GOT3 (cell line): Measurements from ENCODE around the gene RXFP1.

Experiments used
- DNase-seq: peaks from one replicate; lab custom pipeline; 2025; ENCODE audit warnings: mixed read lengths; lab: John Stamatoyannopoulos, UW

RXFP1 gene

GRCh38 chr4:158521484-158522088 is at the start of gene RXFP1:
Gene RXFP1, plus strand, starts transcription at chr4:158521882. Its CDS starts 95 bp downstream, at chr4:158521977.
- DNase-seq = no peak

DNA sequence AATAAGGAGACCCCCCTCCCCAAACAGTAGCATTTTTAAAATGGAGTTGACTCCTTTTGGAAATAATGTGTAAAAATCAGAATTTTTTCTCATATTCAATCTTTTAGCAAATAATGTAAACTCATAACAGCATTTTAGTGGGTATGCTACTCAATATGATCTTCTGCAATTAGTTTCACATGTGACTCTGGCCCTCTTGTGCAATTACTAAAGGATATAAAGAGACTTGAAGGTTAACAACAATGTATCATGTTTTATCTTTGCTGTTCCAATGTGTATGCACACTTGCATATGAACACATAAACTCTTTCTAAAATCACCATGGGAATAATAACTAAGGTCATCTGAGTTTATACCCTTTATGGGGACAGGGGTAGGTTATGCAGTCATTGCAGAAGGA is 39.9 kb upstream of the RXFP1 start:
- no peak for DNase-seq

GRCh38 chr4:158484173-158484885 is 37.4 kb upstream of the RXFP1 start:
- no peak for DNase-seq

GRCh38 chr4:158490629-158491028 is 31.1 kb upstream of the RXFP1 start:
- DNase-seq = no peak

DNA sequence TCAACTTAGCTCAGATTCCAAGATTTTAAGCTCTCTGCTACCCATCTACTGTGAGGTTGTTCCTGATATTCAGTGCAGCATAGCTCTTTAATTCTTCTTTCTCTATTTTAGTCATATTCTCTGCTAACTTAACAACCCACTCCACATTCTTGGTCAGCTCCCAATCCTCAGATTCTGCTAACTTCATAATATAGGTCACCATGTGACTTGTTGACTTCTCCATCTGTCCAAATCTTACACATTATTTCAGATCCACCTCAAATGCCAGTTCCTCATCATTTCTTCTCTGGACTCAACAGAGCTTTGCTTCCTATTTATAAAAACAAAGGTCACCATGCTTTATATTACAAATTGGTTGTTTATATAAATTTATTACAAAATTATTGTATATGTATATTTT is 29.3 kb upstream of the RXFP1 start:
- no peak for DNase-seq

GRCh38 chr4:158496030-158496741 is 25.5 kb upstream of the RXFP1 start:
- no peak for DNase-seq

DNA sequence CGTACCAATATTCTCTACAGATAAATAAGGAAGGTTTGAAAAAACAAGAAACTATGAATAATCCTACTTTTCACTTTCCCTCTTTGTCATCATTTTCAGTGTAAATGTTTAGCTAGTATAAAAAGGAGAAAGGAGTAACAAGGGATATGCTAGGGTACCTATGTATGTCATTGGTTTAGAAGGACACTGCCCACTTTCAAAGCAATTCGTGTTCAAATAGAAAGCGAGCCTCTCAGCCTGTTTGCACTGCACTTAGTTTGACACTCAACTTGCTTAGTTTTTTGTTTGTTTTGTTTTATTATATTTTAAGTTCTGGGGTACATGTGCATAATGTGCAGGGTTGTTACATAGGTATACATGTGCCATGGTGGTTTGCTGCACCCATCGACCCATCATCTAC is 21.6 kb upstream of the RXFP1 start:
- no peak for DNase-seq

DNA sequence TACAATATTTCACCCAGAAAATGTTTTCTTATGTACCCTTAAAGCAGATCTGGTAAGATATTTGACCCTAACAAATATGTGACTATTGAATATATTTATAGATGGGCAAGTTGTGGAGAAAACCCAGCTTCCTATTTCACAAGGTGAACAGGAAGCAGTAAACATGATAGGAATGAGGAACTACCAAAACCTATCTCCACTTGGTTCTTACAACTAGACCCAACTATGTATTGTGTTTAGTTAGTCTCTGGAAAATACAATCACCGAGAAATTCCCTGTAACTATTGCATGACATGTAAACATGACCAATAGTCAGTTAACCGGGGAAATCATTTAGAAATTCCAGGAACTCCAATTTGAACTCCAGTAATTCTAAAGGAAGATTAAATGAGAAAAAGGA is 8.4 kb upstream of the RXFP1 start:
- no peak for DNase-seq

DNA sequence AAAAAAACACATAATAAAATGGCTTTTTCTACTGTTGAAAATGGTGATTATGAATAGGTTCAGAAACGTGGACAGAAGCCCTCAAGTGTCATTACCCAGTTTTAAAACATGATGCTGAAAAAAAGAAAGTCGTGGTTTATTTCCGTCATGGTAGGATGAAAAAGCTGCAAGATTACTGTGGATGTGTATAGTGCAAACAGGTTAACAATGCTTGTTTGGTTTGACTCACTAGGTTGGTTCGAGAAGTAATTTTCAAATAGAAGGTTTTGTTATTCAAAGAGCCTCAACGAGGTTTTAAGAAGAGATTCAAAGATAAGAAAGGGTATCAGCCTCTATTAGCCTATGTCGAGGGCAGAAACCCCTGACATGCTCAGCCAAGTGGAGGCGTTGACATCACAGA is 2.5 kb upstream of the RXFP1 start:
- DNase-seq = no peak

DNA sequence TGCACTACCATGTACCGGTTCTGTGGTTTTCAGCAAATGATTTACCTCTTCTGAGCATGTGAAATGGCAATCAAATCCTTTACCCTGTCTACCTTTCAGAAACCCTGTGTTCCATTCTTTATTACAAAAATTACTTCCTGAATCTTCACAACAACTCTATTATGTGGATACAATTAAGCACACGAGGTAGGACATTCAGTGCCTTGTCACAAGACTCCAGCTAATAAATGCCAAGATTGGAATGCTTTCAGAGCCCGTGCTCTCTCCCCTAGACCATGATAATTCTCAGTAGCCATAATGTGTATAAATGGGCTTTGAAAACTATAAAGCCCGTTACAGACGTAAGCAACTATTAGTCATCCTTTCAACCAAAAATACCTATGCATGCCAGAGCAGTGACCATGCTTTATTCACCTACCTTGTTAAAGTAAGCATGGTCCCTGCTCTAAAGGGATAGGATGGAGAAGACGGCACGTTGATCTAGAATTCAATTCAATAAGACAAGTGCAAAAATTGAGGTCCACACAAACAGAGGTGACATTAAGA is 2.4 kb downstream of the RXFP1 start:
- DNase-seq = no peak

DNA sequence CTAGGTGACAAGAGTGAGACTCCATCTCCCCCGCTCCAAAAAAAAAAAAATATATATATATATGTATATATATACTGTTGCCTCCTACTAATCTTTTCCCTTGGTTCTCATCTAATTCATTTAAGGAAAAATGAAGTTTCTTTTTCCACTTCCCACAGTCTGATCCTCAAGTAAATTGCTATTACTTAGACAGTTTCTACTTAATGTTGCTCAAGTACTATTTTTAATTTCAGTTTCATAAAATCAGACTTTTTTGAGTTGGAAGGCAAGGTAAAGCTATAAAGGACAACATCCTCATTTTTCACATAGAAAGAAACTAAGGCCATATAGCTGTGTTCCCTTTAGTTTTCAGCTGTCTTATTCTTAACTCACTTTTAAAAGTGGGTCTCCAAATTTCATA is 5.8 kb downstream of the RXFP1 start:
- DNase-seq = no peak

DNA sequence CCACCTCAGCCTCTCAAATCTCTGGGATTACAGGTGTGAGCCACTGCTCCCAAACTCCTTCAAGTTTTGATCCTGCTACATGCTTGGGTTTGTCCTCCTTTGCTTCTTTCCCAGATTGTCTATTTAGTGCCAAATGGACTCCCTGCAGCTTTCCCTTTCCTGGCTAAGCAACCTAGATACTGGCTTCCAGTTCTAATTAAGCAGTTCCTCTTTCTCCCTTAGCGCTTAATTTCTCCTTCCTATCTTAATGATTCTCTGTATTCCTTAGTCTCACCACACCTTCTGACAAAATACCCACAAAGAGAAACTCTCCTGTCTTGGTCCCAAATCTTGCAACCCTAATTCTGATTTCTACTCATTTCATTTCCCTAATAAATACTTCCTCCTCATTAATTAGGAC is 7.8 kb downstream of the RXFP1 start:
- DNase-seq = no peak

DNA sequence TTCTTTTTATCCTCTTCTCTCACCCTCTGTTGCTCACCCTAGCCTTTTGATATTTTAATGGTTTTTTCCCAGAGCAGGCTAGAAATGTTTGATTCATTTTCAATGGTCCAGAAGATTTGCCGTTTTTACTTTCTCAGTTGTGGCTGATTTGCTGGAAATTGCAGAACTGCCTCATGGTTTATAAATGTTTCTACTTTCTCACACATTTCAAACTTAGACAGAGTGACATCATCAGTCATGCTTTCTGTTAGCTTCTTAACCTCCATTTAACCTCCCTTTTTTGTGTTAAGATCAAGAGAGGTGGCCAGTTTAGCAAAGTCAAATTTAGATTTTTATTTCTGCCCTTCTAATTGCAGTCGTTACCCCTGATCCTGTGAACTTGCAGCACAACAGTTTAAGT is 8.7 kb downstream of the RXFP1 start:
- no peak for DNase-seq

GRCh38 chr4:158530898-158531297 is 9.2 kb downstream of the RXFP1 start:
- DNase-seq = no peak

DNA sequence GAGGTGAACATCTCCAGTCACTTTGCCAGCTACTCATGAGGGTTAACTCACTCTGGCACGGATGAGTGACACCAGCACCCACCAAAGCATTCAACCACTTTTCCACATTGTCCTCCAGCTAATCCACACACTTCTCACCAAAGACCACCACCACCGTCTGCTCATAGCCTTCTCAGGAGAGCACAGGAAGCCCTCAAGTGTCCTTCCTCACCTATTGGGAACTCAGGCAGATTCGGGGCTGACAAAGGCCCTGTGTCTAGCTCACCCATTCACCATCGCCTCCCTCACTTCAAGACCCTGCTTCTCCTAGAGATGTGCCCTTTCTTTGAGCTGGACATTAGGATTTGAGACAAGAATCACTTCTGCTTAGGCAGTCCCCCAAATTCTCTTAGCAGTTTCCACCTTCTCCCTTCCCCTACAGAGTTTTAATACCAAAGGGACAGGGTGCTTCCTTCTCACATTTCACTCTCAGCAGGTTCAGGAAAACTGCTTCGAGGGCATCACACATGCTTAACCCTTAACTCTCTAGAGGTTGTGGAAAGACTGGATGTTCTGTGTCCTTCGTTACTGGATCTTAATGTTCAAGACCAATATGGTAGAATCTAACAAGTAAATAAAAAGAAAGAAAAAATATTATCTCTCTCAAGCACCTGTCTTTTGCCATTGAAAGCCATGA is 11.0 kb downstream of the RXFP1 start:
- DNase-seq = no peak

DNA sequence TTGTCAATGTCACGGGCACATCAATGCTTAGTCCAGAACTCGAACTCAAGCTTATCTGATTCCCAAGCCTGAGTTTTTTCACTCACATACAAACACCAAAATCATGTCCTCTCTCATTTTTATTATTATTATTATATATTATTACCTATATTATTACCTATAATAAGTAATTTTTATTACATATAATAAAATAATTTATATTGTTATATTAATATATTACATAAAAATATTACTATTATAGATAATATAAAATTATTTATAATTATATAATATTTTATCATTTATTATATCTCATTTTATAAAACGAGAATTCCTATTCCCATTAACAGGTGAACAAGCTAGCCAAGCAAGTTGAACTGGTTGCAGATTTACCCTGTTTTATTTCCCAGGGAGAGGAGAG is 13.0 kb downstream of the RXFP1 start:
- no peak for DNase-seq

GRCh38 chr4:158535130-158535614 is 13.5 kb downstream of the RXFP1 start:
- DNase-seq = no peak

DNA sequence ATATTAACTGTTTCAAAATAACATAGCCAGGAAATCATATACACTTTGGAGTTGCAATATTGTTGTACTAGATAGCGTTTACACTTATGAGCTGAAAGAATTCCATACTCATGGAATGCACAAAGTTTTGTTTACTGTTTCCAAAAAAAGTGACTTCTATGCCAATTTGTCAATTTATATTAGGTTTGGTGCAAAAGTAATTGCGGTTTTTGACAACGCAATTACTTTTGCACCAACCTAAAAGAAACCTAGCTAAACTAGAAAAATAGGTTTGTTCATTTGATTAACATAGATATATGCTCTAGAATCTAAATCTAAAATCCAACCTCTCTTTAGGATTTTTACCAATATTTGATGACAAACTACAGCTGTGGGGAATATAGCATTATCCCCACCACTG is 15.2 kb downstream of the RXFP1 start:
- DNase-seq = no peak

- DNase-seq = no peak
These were observed 16.5 kb downstream of the RXFP1 start for GRCh38 chr4:158538176-158538575.

DNA sequence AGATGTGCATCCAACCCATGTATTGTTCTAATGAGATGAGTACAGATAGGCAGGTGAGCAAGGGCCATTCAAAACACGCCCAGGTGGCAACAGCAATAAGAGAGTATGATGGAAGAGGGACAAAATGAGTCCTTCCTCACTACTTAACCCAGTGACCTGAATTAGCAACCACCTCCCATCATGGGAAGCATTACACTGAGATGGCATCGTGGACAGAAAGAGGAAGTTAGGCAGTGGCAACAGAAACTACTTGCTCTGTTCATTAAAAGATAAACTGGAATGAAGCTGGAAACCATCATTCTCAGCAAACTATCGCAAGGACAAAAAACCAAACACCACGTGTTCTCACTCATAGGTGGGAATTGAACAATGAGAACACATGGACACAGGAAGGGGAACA is 17.2 kb downstream of the RXFP1 start:
- DNase-seq = no peak

DNA sequence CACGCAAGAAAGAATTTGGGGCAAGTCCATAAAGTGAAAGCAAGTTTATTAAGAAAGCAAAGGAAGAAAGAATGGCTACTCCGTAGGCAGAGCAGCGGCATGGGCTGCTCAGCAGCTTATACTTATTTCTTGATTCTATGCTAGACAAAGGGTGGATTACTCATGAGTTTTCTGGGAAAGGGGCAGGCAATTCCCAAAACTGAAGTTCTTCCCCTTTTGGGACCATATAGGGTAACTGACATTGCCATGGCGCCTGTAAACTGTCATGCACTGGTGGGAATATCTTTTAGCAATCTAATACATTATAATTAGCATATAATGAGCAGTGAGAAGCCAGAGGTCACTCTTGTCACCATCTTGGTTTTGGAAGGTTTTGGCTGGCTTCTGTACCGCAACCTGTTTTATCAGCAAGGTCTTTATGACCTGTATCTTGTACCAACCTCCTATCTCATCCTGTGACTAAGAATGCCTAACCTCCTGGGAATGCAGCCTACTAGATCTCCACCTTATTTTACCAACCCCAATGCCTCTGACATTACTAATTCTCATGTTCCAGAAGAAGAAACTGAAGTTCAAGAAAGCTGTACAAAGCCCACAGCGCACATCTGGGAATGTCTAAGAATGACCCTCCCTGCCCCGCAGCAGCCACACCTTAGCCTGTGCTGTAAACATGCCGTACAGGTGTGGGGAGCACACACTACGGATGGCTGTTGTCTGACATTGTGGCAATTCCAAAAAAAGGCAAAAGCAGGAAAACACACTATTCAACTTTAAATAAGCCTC is 18.6 kb downstream of the RXFP1 start:
- DNase-seq = no peak

DNA sequence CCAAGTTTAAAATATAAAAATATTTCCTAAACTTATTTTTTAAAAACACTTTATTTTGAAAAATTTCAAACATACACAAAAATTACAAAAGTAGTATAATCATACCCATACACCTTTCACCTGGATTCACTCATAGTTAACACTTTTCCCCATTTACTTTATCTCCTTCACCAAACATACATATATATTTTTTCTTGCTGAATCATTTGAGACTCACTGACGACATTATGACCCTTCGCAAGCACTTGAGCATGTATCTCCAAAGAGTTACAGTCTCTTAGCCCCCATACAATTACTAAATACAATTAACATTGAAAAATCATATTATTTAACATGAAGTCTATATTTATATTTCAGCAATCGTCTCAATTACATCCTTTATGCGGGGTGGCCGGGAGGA is 19.8 kb downstream of the RXFP1 start:
- DNase-seq = no peak
